ENCODE results near the gene SLC25A33. TPM values are rescaled to one million over a fixed set of nuclear protein-coding genes. Genes with fewer than 3 reads are reported as not detected.

SLC25A33 gene
- polyA plus RNA-seq, 1 experiment = 4.1 TPM

GRCh38 chr1:9586147-9586766, 47.0 kb downstream of the SLC25A33 start:
- no peak overlapping the region for H3K4me3 ChIP-seq (ENCODE audit: low read depth, low read length)
- no peaks in the 10 kb centered on the region for H3K9me3 ChIP-seq (ENCODE audit: control insufficient read depth, insufficient read depth, low read length)
- DNase-seq (ENCODE audit: low read depth, low spot score) = no peak
- no peak overlapping the region for H3K27ac ChIP-seq (ENCODE audit: low read depth, low read length)
- POLR2A ChIA-PET = interaction anchor here (0.7 kb wide), 1 partner anchor 351 kb away, joined by 3 read pairs; no protein-coding TSS in a partner anchor
- no peak for TF ChIP-seq CTCF (IDR thresholded peaks at IDR 0.05; ENCODE audit: low read depth, low read length)
- H3K27me3 ChIP-seq (ENCODE audit: control insufficient read depth, insufficient read depth, low read length) = no peaks in the 10 kb centered on the region
- CTCF ChIA-PET = interaction anchor here (0.7 kb wide), 1 partner anchor 361 kb away, joined by 5 read pairs; no protein-coding TSS in a partner anchor

- TF ChIP-seq CTCF (IDR thresholded peaks at IDR 0.05; ENCODE audit: low read depth, low read length) = peak; percentile 52
- peak within 1 kb of the TSS; percentile 69 for H3K4me3 ChIP-seq (ENCODE audit: low read depth, low read length)
- H3K27ac ChIP-seq (ENCODE audit: low read depth, low read length) = peak within 1 kb of the TSS; percentile 39
- H3K27me3 ChIP-seq (ENCODE audit: control insufficient read depth, insufficient read depth, low read length) = no peaks in the 10 kb centered on the region
- CTCF ChIA-PET = interaction anchor here (0.6 to 1.1 kb wide), 8 partner anchors 15 to 304 kb away, joined by 3 to 10 read pairs (median 6); no protein-coding TSS in a partner anchor
- DNase-seq (ENCODE audit: low read depth, low spot score) = peak; percentile 55
- H3K9me3 ChIP-seq (ENCODE audit: control insufficient read depth, insufficient read depth, low read length) = no peaks in the 10 kb centered on the region
- POLR2A ChIA-PET = interaction anchor here (0.6 kb wide), 1 partner anchor 527 kb away, joined by 3 read pairs; no protein-coding TSS in a partner anchor
Observed at GRCh38 chr1:9588551-9589143, 49.4 kb downstream of the SLC25A33 start, which contains the start of gene TMEM201. TSS of gene TMEM201 (plus strand) at chr1:9588911. CDS start at chr1:9588931, 20 bp downstream.

GRCh38 chr1:9589144-9589718, 50.0 kb downstream of the SLC25A33 start:
- POLR2A ChIA-PET = interaction anchor here (0.6 kb wide), 1 partner anchor 388 kb away, joined by 3 read pairs; no protein-coding TSS in a partner anchor

GRCh38 chr1:9589719-9590157, 50.5 kb downstream of the SLC25A33 start:
- H3K4me3 ChIP-seq (ENCODE audit: low read depth, low read length) = peak overlapping the region; percentile 69
- H3K27me3 ChIP-seq (ENCODE audit: control insufficient read depth, insufficient read depth, low read length) = no peaks in the 10 kb centered on the region
- ChIA-PET CTCF (interaction anchor here (0.5 to 0.8 kb wide), 3 partner anchors 9 to 548 kb away, joined by 3 to 4 read pairs (median 3); no protein-coding TSS in a partner anchor), POLR2A (interaction anchor here (0.6 to 0.7 kb wide), 2 partner anchors 388 to 539 kb away, joined by 3 read pairs; no protein-coding TSS in a partner anchor)
- H3K9me3 ChIP-seq (ENCODE audit: control insufficient read depth, insufficient read depth, low read length) = no peaks in the 10 kb centered on the region
- peak overlapping the region; percentile 39 for H3K27ac ChIP-seq (ENCODE audit: low read depth, low read length)
- no peak for DNase-seq (ENCODE audit: low read depth, low spot score)
- TF ChIP-seq CTCF (IDR thresholded peaks at IDR 0.05; ENCODE audit: low read depth, low read length) = no peak

More at GRCh38 chr1:9589144-9589718, 50.0 kb downstream of the SLC25A33 start:
- no peak for DNase-seq (ENCODE audit: low read depth, low spot score)
- TF ChIP-seq CTCF (IDR thresholded peaks at IDR 0.05; ENCODE audit: low read depth, low read length) = no peak
- H3K9me3 ChIP-seq (ENCODE audit: control insufficient read depth, insufficient read depth, low read length) = no peaks in the 10 kb centered on the region
- H3K4me3 ChIP-seq (ENCODE audit: low read depth, low read length) = peak overlapping the region; percentile 69
- no peaks in the 10 kb centered on the region for H3K27me3 ChIP-seq (ENCODE audit: control insufficient read depth, insufficient read depth, low read length)
- peak overlapping the region; percentile 39 for H3K27ac ChIP-seq (ENCODE audit: low read depth, low read length)
- CTCF ChIA-PET = interaction anchor here (0.5 to 0.8 kb wide), 3 partner anchors 8 to 547 kb away, joined by 3 to 4 read pairs (median 3); no protein-coding TSS in a partner anchor
